GM18517 (cell line): ENCODE data around the gene PDPK1.
"Not testable (repeated sequence)": the region's sequence is repeated elsewhere in the genome, so short reads cannot be mapped to it uniquely, and the experiment has no call there.

Experiments
- ATAC-seq: cut with Tn5 transposase; IDR thresholded peaks from one replicate; pipeline ENCODE4 v1.9.1; 2021; ENCODE audit warnings: mild to moderate bottlenecking, moderate library complexity; ENCODE audit not compliant: unreplicated experiment

Gene PDPK1

GRCh38 chr16:2539845-2540458, 2.1 kb downstream of the PDPK1 start:
- not testable (repeated sequence) for ATAC-seq

GRCh38 chr16:2540912-2541311, 3.1 kb downstream of the PDPK1 start:
- ATAC-seq, result not testable (repeated sequence)

GRCh38 chr16:2541409-2541808, 3.6 kb downstream of the PDPK1 start:
- ATAC-seq, result not testable (repeated sequence)

GRCh38 chr16:2543771-2544170, 6.0 kb downstream of the PDPK1 start:
- not testable (repeated sequence) for ATAC-seq

- not testable (repeated sequence) for ATAC-seq
Observed at GRCh38 chr16:2550283-2550878, 12.6 kb downstream of the PDPK1 start.

DNA sequence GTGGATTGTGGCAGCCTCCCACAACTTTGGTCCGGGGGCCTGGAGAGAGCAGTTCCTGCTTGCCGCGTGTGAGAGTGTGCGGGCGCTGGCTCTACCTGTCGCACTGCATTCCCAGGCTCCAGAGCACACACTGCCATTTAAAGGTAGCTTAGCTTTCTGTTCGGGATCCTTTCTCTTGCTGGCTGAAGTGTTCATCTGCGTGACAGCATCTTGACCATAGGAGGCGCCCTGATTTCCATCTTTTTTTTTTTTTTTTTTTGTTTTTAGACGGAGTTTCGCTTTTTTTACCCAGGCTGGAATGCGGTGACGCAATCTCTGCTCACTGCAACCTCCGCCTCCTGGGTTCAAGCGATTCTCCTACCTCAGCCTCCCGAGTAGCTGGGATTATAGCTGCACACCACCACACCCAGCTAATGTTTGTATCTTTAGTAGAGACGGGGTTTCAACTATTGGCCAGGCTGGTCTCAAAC, 13.6 kb downstream of the PDPK1 start:
- not testable (repeated sequence) for ATAC-seq

GRCh38 chr16:2554709-2555425, 17.0 kb downstream of the PDPK1 start:
- ATAC-seq, result not testable (repeated sequence)

DNA sequence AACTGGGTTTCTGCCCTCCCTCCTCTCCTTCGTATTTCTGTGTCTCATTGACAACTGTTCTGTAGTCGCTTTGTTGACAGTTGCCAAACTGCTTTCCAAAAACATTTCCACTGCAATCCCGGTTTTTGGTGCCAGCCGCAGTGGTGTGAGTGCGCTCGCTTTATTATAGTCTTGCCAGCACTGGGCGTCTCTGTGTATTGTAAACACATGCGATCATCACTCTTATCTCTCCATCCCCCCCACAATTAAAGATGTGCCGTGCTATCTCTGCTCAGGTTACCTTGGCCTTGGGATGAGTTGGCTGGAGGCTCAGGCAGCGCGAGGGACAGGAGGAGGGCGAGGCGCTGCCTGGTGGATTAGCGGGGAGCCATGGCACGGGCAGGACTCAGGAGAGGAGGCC, 19.3 kb downstream of the PDPK1 start:
- ATAC-seq, result not testable (repeated sequence)

- peak; percentile 74 for ATAC-seq
Observed at GRCh38 chr16:2560131-2560797, 22.4 kb downstream of the PDPK1 start.

DNA sequence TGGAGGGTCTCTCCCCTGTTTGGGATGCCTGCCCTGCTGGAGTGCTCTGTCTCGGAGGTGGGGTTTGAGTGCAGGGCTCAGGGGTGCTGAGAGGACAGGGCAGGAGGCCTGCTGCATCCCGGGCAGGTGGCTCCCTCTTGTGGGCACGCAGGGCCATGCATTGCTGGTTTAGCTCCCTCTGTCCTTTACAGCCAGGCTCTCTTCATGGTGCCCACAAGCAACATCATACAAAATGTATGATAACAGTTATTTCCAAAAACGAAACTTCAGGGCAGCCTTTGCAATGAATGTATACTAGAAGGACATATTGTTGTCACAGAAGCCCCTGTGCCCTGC, 22.9 kb downstream of the PDPK1 start:
- ATAC-seq, result peak; percentile 55

- not testable (repeated sequence) for ATAC-seq
Observed at GRCh38 chr16:2567506-2567905, 29.7 kb downstream of the PDPK1 start.

GRCh38 chr16:2568573-2568972, 30.8 kb downstream of the PDPK1 start:
- ATAC-seq, result not testable (repeated sequence)

DNA sequence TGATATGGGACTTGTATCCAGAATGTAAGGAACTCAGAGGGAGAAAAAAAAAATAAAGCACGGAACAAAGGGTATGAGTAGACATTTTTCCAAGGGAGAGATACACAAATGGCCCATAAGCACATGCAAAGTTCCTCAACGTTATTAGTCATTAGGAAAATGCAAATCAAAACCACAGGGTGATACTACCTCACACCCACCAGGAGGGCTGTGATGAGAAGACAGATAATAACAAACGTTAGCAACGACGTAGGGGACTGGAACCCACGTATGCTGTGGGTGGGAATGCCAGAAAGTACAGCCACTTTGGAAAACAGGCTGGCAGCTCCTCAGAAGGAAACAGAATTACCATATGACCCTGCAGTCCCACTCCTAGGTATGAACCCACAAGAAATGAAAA, 34.9 kb downstream of the PDPK1 start:
- ATAC-seq, result not testable (repeated sequence)

DNA sequence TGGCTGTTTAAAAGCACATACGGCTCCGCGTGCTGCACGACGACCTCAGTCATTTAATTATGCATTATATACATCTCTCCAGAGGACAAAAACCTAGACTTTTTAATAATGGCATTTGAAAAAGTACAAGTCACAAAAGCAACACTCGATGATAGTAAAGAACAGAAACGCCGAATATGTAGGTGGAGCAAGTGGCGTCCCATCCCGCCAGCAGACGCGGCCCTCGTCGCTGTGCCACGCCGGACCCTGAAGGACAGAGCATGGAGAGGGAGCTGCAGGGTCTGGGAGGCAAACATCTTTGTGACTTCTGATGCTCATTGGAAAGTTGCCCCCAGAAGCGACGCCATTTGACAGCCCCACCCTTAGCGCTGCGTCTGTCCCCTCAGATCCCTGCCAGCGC, 38.0 kb downstream of the PDPK1 start:
- not testable (repeated sequence) for ATAC-seq

DNA sequence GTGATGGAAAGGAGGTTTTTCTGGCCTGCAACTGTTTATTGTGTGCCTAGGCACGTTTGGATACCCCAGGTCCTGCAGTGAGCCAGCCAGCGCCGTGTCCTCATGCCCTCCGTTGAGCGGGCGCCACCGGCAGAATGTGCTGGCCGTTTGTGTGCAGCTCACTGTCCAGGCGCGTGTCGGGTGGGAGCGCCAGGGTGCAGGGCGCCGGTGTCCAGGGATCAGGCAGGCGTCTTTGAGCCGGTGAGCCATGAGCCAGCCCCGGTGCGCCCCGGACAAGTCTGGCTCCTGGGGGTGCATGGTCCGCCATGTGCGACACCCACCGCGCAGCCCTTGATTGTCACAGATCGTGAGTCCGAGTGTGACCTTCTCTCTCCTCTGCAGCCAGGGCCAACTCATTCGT, 39.2 kb downstream of the PDPK1 start:
- not testable (repeated sequence) for ATAC-seq

- ATAC-seq, result not testable (repeated sequence)
Observed at GRCh38 chr16:2578905-2579304, 41.1 kb downstream of the PDPK1 start.

GRCh38 chr16:2580143-2580542, 42.3 kb downstream of the PDPK1 start:
- ATAC-seq, result not testable (repeated sequence)

DNA sequence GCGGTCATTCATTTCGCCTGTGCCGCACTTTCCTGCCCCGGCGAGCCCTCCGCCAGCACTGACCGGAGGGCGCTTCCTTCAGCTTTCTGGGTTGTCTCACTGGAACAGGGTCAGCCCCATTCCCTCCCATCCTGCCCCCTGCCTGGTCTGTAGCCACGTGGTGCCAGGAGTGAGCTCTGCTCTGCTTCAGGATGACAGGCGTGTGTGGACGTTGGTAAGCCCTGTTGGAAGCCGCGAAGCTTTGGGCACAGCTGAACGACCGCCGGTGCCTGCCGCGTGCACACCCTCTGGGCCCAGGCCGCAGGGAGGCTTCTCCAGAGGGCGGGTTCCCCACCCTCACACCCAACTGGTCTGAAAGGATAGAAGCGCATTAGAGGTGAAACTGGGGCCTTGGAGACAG, 43.0 kb downstream of the PDPK1 start:
- not testable (repeated sequence) for ATAC-seq

DNA sequence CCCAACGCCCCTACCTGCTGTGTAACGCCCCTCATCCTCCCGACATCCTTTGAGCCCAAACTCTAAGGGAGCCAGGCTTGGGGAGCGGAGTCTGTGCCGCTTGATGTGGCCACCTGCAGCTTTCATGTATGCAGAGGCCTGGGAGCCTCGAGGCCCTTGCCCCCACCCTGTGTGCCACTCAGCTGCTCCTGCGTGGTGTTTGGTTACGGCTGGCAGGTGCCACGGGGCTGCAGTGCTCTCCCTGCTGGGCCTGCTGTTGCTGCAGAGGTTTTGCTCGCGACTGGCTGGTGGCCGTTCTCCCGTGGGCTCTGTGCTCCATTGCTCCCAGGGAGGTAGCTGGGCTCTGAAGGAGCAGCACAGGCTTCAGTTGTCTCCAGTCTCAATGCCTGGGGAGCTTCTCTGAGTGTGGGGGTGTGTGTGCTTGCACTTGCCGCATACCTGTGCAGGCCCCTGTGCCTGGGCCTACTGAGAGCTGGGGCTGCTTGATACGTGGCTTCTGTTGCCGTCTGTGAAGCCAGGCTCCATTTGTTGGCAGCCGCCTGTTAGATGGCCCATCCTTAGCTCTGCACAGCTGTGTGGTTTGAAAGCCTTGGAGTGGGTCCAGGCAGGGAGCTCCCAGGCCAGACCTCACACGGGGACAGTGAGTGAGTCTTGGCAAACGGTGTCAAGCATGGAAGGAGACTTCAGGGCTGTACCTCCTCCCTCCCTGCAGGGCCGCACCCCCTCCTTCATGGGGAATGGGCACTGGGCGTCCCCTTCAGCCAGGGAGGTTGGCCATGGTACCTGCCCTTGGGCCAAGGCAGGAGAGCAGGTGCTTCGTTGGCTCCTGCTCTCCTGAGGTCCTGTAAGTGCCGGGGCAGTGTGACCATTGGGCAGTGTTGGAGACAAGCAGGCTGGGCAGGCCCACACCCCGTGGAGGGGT, 47.2 kb downstream of the PDPK1 start:
- ATAC-seq, result no peak

DNA sequence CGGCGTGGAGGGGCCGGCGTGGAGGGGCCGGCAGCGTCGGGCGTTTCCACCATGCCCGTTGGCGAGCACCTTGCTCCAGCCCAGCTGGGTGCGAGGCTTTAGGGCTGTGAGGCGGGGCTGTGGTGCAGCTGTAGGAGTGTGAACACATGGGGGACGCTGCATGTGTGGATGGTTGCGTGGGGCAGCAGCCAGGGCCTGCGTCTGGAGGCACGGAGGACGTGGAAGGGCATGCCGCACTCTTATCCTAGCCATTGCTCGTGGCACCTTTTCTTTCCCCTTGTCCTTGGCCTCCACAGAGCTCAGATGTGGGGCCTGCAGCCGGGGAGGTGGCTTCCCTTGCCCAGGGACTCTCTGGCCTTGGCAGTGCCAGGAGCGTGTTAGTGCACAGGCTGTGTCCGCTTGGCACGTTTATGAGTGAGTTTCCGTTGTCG, 47.8 kb downstream of the PDPK1 start:
- ATAC-seq, result no peak
